C4-2B (cell line): ENCODE data around the gene CAMK1D.
"Not testable (repeated sequence)": the region's sequence is repeated elsewhere in the genome, so short reads cannot be mapped to it uniquely, and the experiment has no call there.

ENCODE experiments used
- CTCF ChIP-seq: fragments of 450-650 bp; conservative IDR thresholded peaks from 2 replicates; pipeline ENCODE4 v1.5.1; 2017; ENCODE audit warnings: mild to moderate bottlenecking
- ZFX ChIP-seq: fragments of 450-650 bp; IDR thresholded peaks from 2 replicates; pipeline ENCODE4 v1.6.1; 2017

GRCh38 chr10:12309783-12310182 lies 39.6 kb upstream of the CAMK1D start:
- TF ChIP-seq CTCF, ZFX: not testable (repeated sequence)
